K562 (cell line): Measurements from ENCODE around the gene NAA40.

Experiments
- C11orf30 ChIP-seq: fragments of 450-650 bp; IDR thresholded peaks from 2 replicates; pipeline ENCODE4 v1.6.1; 2016; ENCODE audit warnings: low read depth, mild to moderate bottlenecking
- CTCF ChIP-seq, 3 experiments: IDR thresholded peaks in 2 of 3; conservative IDR thresholded peaks in 1 of 3; 2 replicates each; pipeline ENCODE4 v1.5.1; 2011 to 2012; ENCODE audit warnings: low read length in 3 of 3, mild to moderate bottlenecking in 3 of 3, control low read depth in 2 of 3, improper control_type of control experiment in 1 of 3, inconsistent platforms in 1 of 3, low read depth in 1 of 3, mixed read lengths in 1 of 3, moderate library complexity in 1 of 3; ENCODE audit not compliant: insufficient read depth in 2 of 3
- EP300 ChIP-seq: IDR thresholded peaks from 2 replicates; pipeline ENCODE4 v1.6.1; 2012; ENCODE audit warnings: low read length, improper control_type of control experiment
- FOXK2 ChIP-seq, 2 experiments: fragments of 450-650 bp; IDR thresholded peaks in 1 of 2; conservative IDR thresholded peaks in 1 of 2; 2 replicates each; pipeline ENCODE4 v1.6.1; 2016; ENCODE audit warnings: low read depth in 2 of 2, mild to moderate bottlenecking in 1 of 2
- RBM39 ChIP-seq: fragments of 200-400 bp; formaldehyde crosslinking; optimal IDR thresholded peaks from 2 replicates; pipeline ENCODE3; 2018; ENCODE audit warnings: low read depth, low read length
- TCF7L2 ChIP-seq: fragments of 150-350 bp; IDR thresholded peaks from 2 replicates; pipeline ENCODE4 v1.6.1; 2016; ENCODE audit warnings: low read depth, mild to moderate bottlenecking, low read length, moderate library complexity

GRCh38 chr11:63944987-63945386, 6.2 kb downstream of the NAA40 start:
- TF ChIP-seq EP300 (no peak), CTCF (IDR thresholded peaks at IDR 0.05 in 2 of 3, conservative IDR thresholded peaks at IDR 0.05 in 1 of 3; ENCODE audit: insufficient read depth in 2 of 3, low read depth in 1 of 3, low read length in 3 of 3) (no peak), TCF7L2 (no peak), FOXK2 (conservative IDR thresholded peaks at IDR 0.05 in 1 of 2, IDR thresholded peaks at IDR 0.05 in 1 of 2; ENCODE audit: low read depth in 2 of 2) (no peak), RBM39 (no peak), C11orf30 (no peak)
